Measurements from ENCODE around the gene SFXN3.
A peak's percentile ranks its signal among the peaks of the same experiment; 100 is the strongest.

SFXN3 gene

GRCh38 chr10:101063050-101063525 lies 32.1 kb downstream of the SFXN3 start:
- peak overlapping the region in 4 of 5 donors; percentile 79 to 94 (median 92) for H3K4me3 ChIP-seq (ENCODE audit: low read depth in 1 of 5, low read length in 5 of 5)
- peaks cover 9 to 74% (median 70%) of the 10 kb centered on the region in 5 donors for H3K4me1 ChIP-seq (ENCODE audit: control insufficient read depth in 5 of 5, insufficient read depth in 5 of 5, low read length in 5 of 5)
- H3K9ac ChIP-seq (ENCODE audit: low read length in 5 of 5) = peak overlapping the region in 1 of 5 donors; percentile 51
- no peaks in the 10 kb centered on the region for H3K36me3 ChIP-seq (ENCODE audit: control insufficient read depth in 5 of 5, insufficient read depth in 5 of 5, low read length in 5 of 5)
- no peak overlapping the region for H3K27ac ChIP-seq (ENCODE audit: low read depth, low read length)
- no peaks in the 10 kb centered on the region for H3K9me3 ChIP-seq (ENCODE audit: control insufficient read depth in 5 of 5, low read length in 5 of 5)
- H3K27me3 ChIP-seq (ENCODE audit: control insufficient read depth in 5 of 5, insufficient read depth in 4 of 5, low read length in 5 of 5) = peaks cover 3 to 24% (median 19%) of the 10 kb centered on the region in 5 donors

- no peak overlapping the region for H3K27ac ChIP-seq (ENCODE audit: low read depth, low read length)
Measured at GRCh38 chr10:101063548-101064414, 32.7 kb downstream of the SFXN3 start.

GRCh38 chr10:101064415-101065030 lies 33.5 kb downstream of the SFXN3 start:
- Histone ChIP-seq H3K4me3 (ENCODE audit: low read depth in 1 of 5, low read length in 5 of 5) (no peak overlapping the region), H3K4me1 (ENCODE audit: control insufficient read depth in 5 of 5, insufficient read depth in 5 of 5, low read length in 5 of 5) (peaks cover 9 to 74% (median 70%) of the 10 kb centered on the region in 5 donors), H3K27ac (ENCODE audit: low read depth, low read length) (no peak overlapping the region)

More at GRCh38 chr10:101063548-101064414, 32.7 kb downstream of the SFXN3 start:
- Histone ChIP-seq H3K9me3 (ENCODE audit: control insufficient read depth in 5 of 5, low read length in 5 of 5) (no peaks in the 10 kb centered on the region), H3K36me3 (ENCODE audit: control insufficient read depth in 5 of 5, insufficient read depth in 5 of 5, low read length in 5 of 5) (no peaks in the 10 kb centered on the region), H3K9ac (ENCODE audit: low read length in 5 of 5) (no peak overlapping the region), H3K27me3 (ENCODE audit: control insufficient read depth in 5 of 5, insufficient read depth in 4 of 5, low read length in 5 of 5) (peaks cover 3 to 24% (median 19%) of the 10 kb centered on the region in 5 donors), H3K4me3 (ENCODE audit: low read depth in 1 of 5, low read length in 5 of 5) (peak overlapping the region in 3 of 5 donors; percentile 19 to 44 (median 22)), H3K4me1 (ENCODE audit: control insufficient read depth in 5 of 5, insufficient read depth in 5 of 5, low read length in 5 of 5) (peaks cover 9 to 74% (median 70%) of the 10 kb centered on the region in 5 donors)

GRCh38 chr10:101065481-101066145 lies 34.6 kb downstream of the SFXN3 start:
- H3K9me3 ChIP-seq (ENCODE audit: control insufficient read depth in 5 of 5, low read length in 5 of 5) = no peaks in the 10 kb centered on the region
- H3K27ac ChIP-seq (ENCODE audit: low read depth, low read length) = no peak overlapping the region
- H3K4me1 ChIP-seq (ENCODE audit: control insufficient read depth in 5 of 5, insufficient read depth in 5 of 5, low read length in 5 of 5) = peaks cover 9 to 67% (median 63%) of the 10 kb centered on the region in 5 donors
- H3K4me3 ChIP-seq (ENCODE audit: low read depth in 1 of 5, low read length in 5 of 5) = peak overlapping the region in 4 of 5 donors; percentile 55 to 62 (median 60)
- H3K36me3 ChIP-seq (ENCODE audit: control insufficient read depth in 5 of 5, insufficient read depth in 5 of 5, low read length in 5 of 5) = no peaks in the 10 kb centered on the region
- peak overlapping the region in 3 of 5 donors; percentile 24 to 53 (median 51) for H3K9ac ChIP-seq (ENCODE audit: low read length in 5 of 5)
- H3K27me3 ChIP-seq (ENCODE audit: control insufficient read depth in 5 of 5, insufficient read depth in 4 of 5, low read length in 5 of 5) = peaks cover 3 to 24% (median 20%) of the 10 kb centered on the region in 5 donors

More at GRCh38 chr10:101064415-101065030, 33.5 kb downstream of the SFXN3 start:
- H3K9ac ChIP-seq (ENCODE audit: low read length in 5 of 5) = peak overlapping the region in 1 of 5 donors; percentile 3
- H3K9me3 ChIP-seq (ENCODE audit: control insufficient read depth in 5 of 5, low read length in 5 of 5) = no peaks in the 10 kb centered on the region
- H3K36me3 ChIP-seq (ENCODE audit: control insufficient read depth in 5 of 5, insufficient read depth in 5 of 5, low read length in 5 of 5) = no peaks in the 10 kb centered on the region
- H3K27me3 ChIP-seq (ENCODE audit: control insufficient read depth in 5 of 5, insufficient read depth in 4 of 5, low read length in 5 of 5) = peaks cover 3 to 24% (median 19%) of the 10 kb centered on the region in 5 donors

- H3K27me3 ChIP-seq (ENCODE audit: control insufficient read depth in 5 of 5, insufficient read depth in 4 of 5, low read length in 5 of 5) = peaks cover 4 to 24% (median 20%) of the 10 kb centered on the region in 5 donors
- H3K27ac ChIP-seq (ENCODE audit: low read depth, low read length) = no peak overlapping the region
- peaks cover 9 to 67% (median 58%) of the 10 kb centered on the region in 5 donors for H3K4me1 ChIP-seq (ENCODE audit: control insufficient read depth in 5 of 5, insufficient read depth in 5 of 5, low read length in 5 of 5)
- H3K36me3 ChIP-seq (ENCODE audit: control insufficient read depth in 5 of 5, insufficient read depth in 5 of 5, low read length in 5 of 5) = no peaks in the 10 kb centered on the region
- no peaks in the 10 kb centered on the region for H3K9me3 ChIP-seq (ENCODE audit: control insufficient read depth in 5 of 5, low read length in 5 of 5)
- peak overlapping the region; percentile 44 to 62 (median 60) for H3K4me3 ChIP-seq (ENCODE audit: low read depth in 1 of 5, low read length in 5 of 5)
- peak overlapping the region in 4 of 5 donors; percentile 24 to 66 (median 52) for H3K9ac ChIP-seq (ENCODE audit: low read length in 5 of 5)
Measured at GRCh38 chr10:101066146-101066895, 35.3 kb downstream of the SFXN3 start.

GRCh38 chr10:101066896-101067355 lies 35.9 kb downstream of the SFXN3 start:
- H3K27me3 ChIP-seq (ENCODE audit: control insufficient read depth in 5 of 5, insufficient read depth in 4 of 5, low read length in 5 of 5) = peaks cover 10 to 28% (median 25%) of the 10 kb centered on the region in 5 donors
- H3K27ac ChIP-seq (ENCODE audit: low read depth, low read length) = no peak overlapping the region
- H3K36me3 ChIP-seq (ENCODE audit: control insufficient read depth in 5 of 5, insufficient read depth in 5 of 5, low read length in 5 of 5) = no peaks in the 10 kb centered on the region
- peak overlapping the region; percentile 44 to 73 (median 61) for H3K4me3 ChIP-seq (ENCODE audit: low read depth in 1 of 5, low read length in 5 of 5)
- peaks cover 9 to 61% (median 54%) of the 10 kb centered on the region in 5 donors for H3K4me1 ChIP-seq (ENCODE audit: control insufficient read depth in 5 of 5, insufficient read depth in 5 of 5, low read length in 5 of 5)
- no peaks in the 10 kb centered on the region for H3K9me3 ChIP-seq (ENCODE audit: control insufficient read depth in 5 of 5, low read length in 5 of 5)
- H3K9ac ChIP-seq (ENCODE audit: low read length in 5 of 5) = peak overlapping the region in 4 of 5 donors; percentile 4 to 73 (median 40)

GRCh38 chr10:101067356-101068083 lies 36.5 kb downstream of the SFXN3 start:
- no peak overlapping the region for H3K27ac ChIP-seq (ENCODE audit: low read depth, low read length)
- peak overlapping the region in 4 of 5 donors; percentile 4 to 73 (median 34) for H3K9ac ChIP-seq (ENCODE audit: low read length in 5 of 5)

GRCh38 chr10:101069441-101069840 lies 38.4 kb downstream of the SFXN3 start:
- Histone ChIP-seq H3K27ac (ENCODE audit: low read depth, low read length) (no peak overlapping the region), H3K9ac (ENCODE audit: low read length in 5 of 5) (no peak overlapping the region), H3K4me3 (ENCODE audit: low read depth in 1 of 5, low read length in 5 of 5) (no peak overlapping the region), H3K36me3 (ENCODE audit: control insufficient read depth in 5 of 5, insufficient read depth in 5 of 5, low read length in 5 of 5) (no peaks in the 10 kb centered on the region), H3K4me1 (ENCODE audit: control insufficient read depth in 5 of 5, insufficient read depth in 5 of 5, low read length in 5 of 5) (peaks cover 4 to 36% (median 29%) of the 10 kb centered on the region in 5 donors), H3K27me3 (ENCODE audit: control insufficient read depth in 5 of 5, insufficient read depth in 4 of 5, low read length in 5 of 5) (peaks cover 26 to 40% (median 34%) of the 10 kb centered on the region in 5 donors), H3K9me3 (ENCODE audit: control insufficient read depth in 5 of 5, low read length in 5 of 5) (no peaks in the 10 kb centered on the region)

More at GRCh38 chr10:101067356-101068083, 36.5 kb downstream of the SFXN3 start:
- H3K4me1 ChIP-seq (ENCODE audit: control insufficient read depth in 5 of 5, insufficient read depth in 5 of 5, low read length in 5 of 5) = peaks cover 5 to 55% (median 48%) of the 10 kb centered on the region in 5 donors
- no peaks in the 10 kb centered on the region for H3K36me3 ChIP-seq (ENCODE audit: control insufficient read depth in 5 of 5, insufficient read depth in 5 of 5, low read length in 5 of 5)
- peak overlapping the region in 4 of 5 donors; percentile 59 to 73 (median 62) for H3K4me3 ChIP-seq (ENCODE audit: low read depth in 1 of 5, low read length in 5 of 5)
- no peaks in the 10 kb centered on the region for H3K9me3 ChIP-seq (ENCODE audit: control insufficient read depth in 5 of 5, low read length in 5 of 5)
- H3K27me3 ChIP-seq (ENCODE audit: control insufficient read depth in 5 of 5, insufficient read depth in 4 of 5, low read length in 5 of 5) = peaks cover 15 to 33% (median 29%) of the 10 kb centered on the region in 5 donors
